Measurements from ENCODE around the gene PLXNB3.
"Not testable (repeated sequence)": the region's sequence is repeated elsewhere in the genome, so short reads cannot be mapped to it uniquely, and the experiment has no call there.

PLXNB3 gene

DNA sequence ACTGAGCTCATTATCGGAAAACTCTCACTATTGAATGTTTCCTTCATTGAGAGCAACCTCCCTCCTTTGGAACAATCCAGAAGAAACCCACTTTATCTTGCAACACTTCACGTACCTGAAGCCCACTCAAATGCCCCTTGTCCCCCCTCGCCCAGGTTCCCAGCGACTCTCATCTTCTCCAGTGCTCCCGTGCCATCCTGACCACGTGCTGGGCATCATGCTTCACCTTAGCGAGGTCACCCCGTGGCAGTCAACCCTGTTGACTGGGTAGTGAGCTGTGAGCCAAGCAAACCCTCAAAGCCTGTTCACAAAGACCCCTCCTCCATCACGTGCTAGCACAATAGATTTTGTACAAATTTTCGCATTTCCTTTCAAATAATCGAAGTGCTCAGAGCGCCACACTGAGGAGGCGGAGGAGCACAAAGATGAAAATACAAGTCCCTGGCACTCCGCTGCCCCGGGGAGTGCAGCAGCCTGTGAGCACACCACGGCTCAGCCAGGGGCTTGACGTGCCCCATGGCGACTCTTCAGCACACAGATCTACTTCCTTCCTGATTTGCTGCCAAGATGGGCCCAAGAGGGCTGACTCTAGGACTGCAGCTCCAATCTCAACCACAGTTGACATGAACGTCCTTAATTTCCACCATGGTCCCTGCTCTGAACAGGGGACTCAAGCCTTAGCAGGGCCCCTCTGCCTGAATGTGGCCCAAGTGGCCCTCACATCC is 50.7 kb downstream of the PLXNB3 start:
- DNase-seq (ENCODE audit: low read depth in 2 of 2) = no peak

- no peak for DNase-seq (ENCODE audit: low read depth in 2 of 2)
Measured at GRCh38 chrX:153816831-153817690, 53.0 kb downstream of the PLXNB3 start.

DNA sequence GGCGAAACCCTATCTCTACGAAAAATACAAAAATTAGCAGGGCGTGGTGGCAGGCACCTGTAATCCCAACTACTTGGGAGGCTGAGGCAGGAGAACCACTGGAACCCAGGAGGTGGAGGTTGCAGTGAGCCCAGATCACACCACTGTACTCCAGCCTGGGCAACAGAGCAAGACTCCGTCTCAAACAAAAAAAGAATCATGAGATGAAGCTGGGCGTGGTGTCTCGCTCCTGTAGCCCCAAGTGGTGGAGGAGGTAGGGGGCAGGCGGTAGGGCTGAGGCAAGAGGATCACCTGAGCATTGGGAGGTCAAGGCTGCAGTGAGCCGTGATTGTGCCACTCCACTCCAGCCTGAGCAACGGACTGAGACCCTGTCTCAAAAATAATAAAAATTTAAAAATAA is 54.0 kb downstream of the PLXNB3 start:
- not testable (repeated sequence) for DNase-seq (ENCODE audit: low read depth in 2 of 2)

- no peak for DNase-seq (ENCODE audit: low read depth in 2 of 2)
Measured at GRCh38 chrX:153818571-153819383, 54.7 kb downstream of the PLXNB3 start.

DNA sequence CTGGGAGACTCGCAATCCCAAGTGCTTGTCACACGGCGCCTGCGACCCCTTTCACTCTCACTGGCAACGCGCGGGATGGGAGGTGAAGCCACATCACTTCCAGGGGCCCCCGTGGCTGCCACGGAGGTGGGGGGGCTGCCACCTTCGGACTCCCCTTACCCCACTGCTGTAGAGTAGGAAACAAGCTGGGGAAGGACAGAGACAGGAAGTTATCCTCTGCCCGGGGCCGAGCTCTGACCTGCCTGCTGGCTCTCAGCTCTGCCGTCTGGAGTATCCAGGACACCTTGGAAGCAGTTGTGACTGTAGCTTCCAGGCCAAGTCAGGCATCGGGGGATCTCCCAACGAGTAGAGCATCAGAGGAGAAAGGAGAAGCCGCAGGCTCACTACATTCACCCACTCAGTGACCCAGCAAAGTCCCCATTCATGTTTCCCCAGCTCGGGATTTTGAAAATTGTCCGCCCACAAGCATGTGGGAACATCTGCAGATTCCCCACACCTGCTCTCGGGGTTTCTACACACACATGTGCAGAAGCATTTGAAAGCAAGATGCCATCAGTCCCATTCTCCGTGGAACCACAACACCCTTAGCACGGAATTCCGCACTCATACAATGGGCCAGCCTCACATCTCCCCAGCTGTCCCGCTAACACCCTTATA is 55.5 kb downstream of the PLXNB3 start:
- no peak for DNase-seq (ENCODE audit: low read depth in 2 of 2)

- no peak for DNase-seq (ENCODE audit: low read depth in 2 of 2)
Measured at GRCh38 chrX:153820601-153821000, 56.6 kb downstream of the PLXNB3 start.

DNA sequence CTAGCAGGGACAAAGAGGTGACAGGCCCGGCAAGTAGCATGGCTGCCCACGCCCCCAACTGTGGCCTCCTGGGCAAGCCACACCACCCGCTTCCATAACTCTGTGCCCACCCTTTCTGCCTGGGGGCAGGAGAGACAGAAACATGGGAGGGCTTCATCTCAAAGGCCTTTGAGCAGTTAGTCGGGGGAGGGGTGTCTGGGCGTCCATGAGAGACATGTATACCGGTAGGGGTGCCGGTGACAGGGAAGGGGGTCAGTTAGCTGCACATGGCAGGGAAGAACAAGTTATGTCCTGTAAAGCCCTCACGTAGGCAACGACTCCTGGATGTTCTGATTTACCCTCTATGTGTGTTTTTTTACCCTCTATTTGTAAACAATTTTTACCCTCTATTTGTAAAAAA is 57.0 kb downstream of the PLXNB3 start:
- no peak for DNase-seq (ENCODE audit: low read depth in 2 of 2)

DNA sequence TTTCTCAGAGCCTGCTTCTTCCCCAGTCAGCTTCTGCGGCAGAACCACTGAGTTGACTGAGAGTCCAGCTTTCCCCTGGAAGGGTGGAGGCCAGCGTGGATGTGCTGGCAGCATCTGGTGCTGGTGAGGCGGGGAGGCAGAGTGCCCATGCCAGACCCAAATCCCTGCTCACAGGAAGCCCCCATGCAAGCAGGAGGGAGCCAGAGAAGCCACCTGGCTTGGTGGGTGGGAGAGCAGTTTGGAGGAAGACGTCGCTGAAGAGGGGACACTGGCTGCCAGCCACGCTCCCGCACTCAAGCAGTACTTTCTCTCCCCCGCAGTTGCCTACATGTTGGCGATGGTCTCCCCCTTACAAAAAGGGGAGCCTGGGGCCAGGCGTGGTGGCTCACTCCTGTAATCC is 60.3 kb downstream of the PLXNB3 start:
- no peak for DNase-seq (ENCODE audit: low read depth in 2 of 2)

GRCh38 chrX:153825042-153825441 is 61.0 kb downstream of the PLXNB3 start:
- DNase-seq (ENCODE audit: low read depth in 2 of 2) = no peak
